Thyroid gland (tissue), 4 donors: ENCODE measurements around the gene MYOM3. TPM values are rescaled to one million over a fixed set of nuclear protein-coding genes. Genes with fewer than 3 reads are reported as not detected.

ENCODE experiments used
- DNase-seq, 2 donors: peaks; one replicate each; pipeline ENCODE4 v3.0.0-alpha.2; 2019
- H3K27ac ChIP-seq, 3 donors: fragments of 200-600 bp; sonication (generic); 1 replicate in 2 of 3; 2 replicates in 1 of 3; pipeline ENCODE4 v1.5.1; 2016 to 2019; ENCODE audit warnings: mild to moderate bottlenecking in 1 of 3, moderate library complexity in 1 of 3
- H3K27me3 ChIP-seq: fragments of 200-600 bp; sonication (generic); one replicate; pipeline ENCODE4 v1.5.1; 2019
- H3K36me3 ChIP-seq, 2 donors: fragments of 200-600 bp; sonication (generic); one replicate each; pipeline ENCODE4 v1.5.1; 2016 to 2019
- H3K4me1 ChIP-seq, 2 donors: fragments of 200-600 bp; sonication (generic); one replicate each; pipeline ENCODE4 v1.5.1; 2017 to 2019
- H3K4me3 ChIP-seq, 3 donors: fragments of 200-600 bp; sonication (generic); replicated peaks in 1 of 3; 1 replicate in 2 of 3; 2 replicates in 1 of 3; pipeline ENCODE4 v1.5.1; 2016; ENCODE audit warnings: mild to moderate bottlenecking in 1 of 3
- H3K9me3 ChIP-seq: fragments of 200-600 bp; sonication (generic); one replicate; pipeline ENCODE4 v1.5.1; 2017
- CTCF ChIP-seq, 6 experiments: fragments of 200-600 bp in 3 of 6; fragments of 450-650 bp in 3 of 6; sonication (generic) in 3 of 6; IDR thresholded peaks; one replicate each; pipeline ENCODE4 v1.5.1; 2016 to 2019; ENCODE audit warnings: antibody characterized with exemption in 6 of 6, mild to moderate bottlenecking in 2 of 6, inconsistent platforms in 1 of 6, moderate library complexity in 1 of 6
- POLR2A ChIP-seq, 2 donors: fragments of 450-650 bp; IDR thresholded peaks; one replicate each; pipeline ENCODE4 v1.6.1; 2017; ENCODE audit warnings: antibody characterized with exemption in 2 of 2, mild to moderate bottlenecking in 2 of 2, moderate library complexity in 1 of 2
- WGBS, 2 donors: methylation state at CpG; one replicate each; pipeline ENCODE4 v1.1.5; 2017; 5-methylcytosine and 5-hydroxymethylcytosine counted together
- intact Hi-C: fragments of 100-400 bp; cut with DNase I; formaldehyde crosslinking; loops from one replicate; pipeline ENCODE4 v1.15.1; 2023
- total RNA-seq, 4 donors: library from RNA; depleted of rRNA; stranded (reverse); fragments of >200 nt; gene quantifications; one replicate each; pipeline ENCODE4 v1.2.3, GENCODE V29; 2016

Gene MYOM3
- total RNA-seq, 4 donors from 2014 or later = 0.11 to 0.54 TPM; not detected in 2

GRCh38 chr1:24139222-24139489, 27.2 kb upstream of the MYOM3 start:
- H3K36me3 ChIP-seq = no peaks in the 10 kb centered on the region
- TF ChIP-seq CTCF (IDR thresholded peaks at IDR 0.05) (no peak), POLR2A (IDR thresholded peaks at IDR 0.05) (no peak)
- H3K4me1 ChIP-seq = peaks cover 1 to 19% of the 10 kb centered on the region in 2 donors
- H3K27me3 ChIP-seq = no peaks in the 10 kb centered on the region
- no peak overlapping the region for H3K27ac ChIP-seq
- WGBS, 2 donors = 75 to 85% methylated on average over 2 of the region's 2 CpGs
- no peaks in the 10 kb centered on the region for H3K9me3 ChIP-seq
- no peak for DNase-seq
- H3K4me3 ChIP-seq = no peak overlapping the region
- intact Hi-C loops = no loop called here

DNA sequence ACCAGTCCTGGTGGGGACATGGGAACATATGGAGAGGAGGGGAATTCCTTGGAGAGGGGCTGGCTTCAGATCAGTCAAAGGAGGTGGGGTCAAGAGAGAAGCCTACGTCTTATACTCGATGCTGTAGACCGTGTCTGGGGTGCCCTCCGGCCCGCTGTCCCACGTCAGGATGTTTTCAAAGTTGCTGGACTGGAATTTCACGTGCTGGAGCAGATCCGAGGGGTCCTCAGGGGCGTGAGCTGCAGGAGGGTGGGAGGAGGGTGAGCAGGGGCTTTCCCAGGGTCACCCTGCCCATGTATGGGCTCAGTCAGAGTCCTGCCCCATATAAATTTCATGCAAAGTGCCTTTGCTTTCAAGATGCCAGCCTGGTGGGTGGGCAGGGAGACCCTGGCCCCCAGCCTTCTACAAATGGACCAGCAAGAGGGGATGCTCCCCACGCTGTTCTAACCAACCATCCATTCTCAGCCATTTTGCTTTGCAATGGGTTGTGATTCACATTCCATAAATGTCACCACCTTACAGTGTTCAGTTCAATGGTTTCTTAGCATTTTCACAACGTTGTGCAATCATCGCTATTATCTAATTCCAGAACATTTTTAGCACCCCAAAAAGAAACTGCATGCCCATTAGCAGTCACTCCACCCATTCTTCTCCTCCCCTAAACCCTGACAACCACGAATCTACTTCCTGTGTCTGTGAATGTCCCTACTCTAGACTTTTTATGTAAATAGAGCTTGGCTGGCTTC, 26.7 kb upstream of the MYOM3 start:
- Histone ChIP-seq H3K9me3 (no peaks in the 10 kb centered on the region), H3K36me3 (no peaks in the 10 kb centered on the region), H3K27ac (no peak overlapping the region), H3K4me3 (no peak overlapping the region), H3K27me3 (no peaks in the 10 kb centered on the region), H3K4me1 (peaks cover 6 to 22% of the 10 kb centered on the region in 2 donors)
- WGBS, 2 donors = 51 to 56% methylated on average over 12 to 13 of the region's 13 CpGs
- DNase-seq = no peak
- no peak for TF ChIP-seq CTCF (IDR thresholded peaks at IDR 0.05)
- no peak for TF ChIP-seq POLR2A (IDR thresholded peaks at IDR 0.05)
- intact Hi-C loops = no loop called here

DNA sequence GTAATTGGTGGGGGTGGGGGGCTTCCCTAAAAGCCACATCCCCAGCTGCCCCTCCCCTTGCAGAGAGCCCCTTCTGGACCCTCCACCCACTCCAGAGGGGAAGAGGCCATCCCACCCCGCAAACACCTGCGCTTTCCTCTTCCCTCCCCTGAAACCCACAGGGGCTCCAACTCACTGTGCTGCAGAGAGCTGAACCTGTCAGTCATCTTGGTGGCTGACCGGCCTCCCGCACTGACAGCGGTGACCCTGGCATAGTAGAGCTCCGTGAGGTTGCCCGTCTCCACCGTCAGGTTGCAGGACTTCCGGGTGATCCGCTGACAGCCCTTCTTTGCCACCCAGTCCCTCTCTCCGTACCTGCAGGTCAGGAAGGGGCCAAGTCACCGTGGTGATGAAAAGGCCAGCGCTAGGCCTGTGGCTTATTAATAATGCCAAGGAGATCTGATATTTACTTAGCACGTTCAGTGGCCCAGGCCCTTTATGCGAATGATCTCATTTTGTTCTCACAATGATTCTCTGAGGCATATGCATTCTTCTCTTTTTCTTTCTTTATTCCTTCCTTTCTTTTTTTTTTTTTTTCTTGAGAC, 25.1 kb upstream of the MYOM3 start:
- WGBS, 2 donors = 88 to 91% methylated on average over 14 to 15 of the region's 15 CpGs
- H3K27me3 ChIP-seq = no peaks in the 10 kb centered on the region
- no peaks in the 10 kb centered on the region for H3K36me3 ChIP-seq
- TF ChIP-seq CTCF (IDR thresholded peaks at IDR 0.05) (no peak), POLR2A (IDR thresholded peaks at IDR 0.05) (no peak)
- intact Hi-C loops = no loop called here
- peaks cover 6 to 10% of the 10 kb centered on the region in 2 donors for H3K4me1 ChIP-seq
- no peak overlapping the region for H3K4me3 ChIP-seq
- DNase-seq = no peak
- no peak overlapping the region for H3K27ac ChIP-seq
- no peaks in the 10 kb centered on the region for H3K9me3 ChIP-seq

DNA sequence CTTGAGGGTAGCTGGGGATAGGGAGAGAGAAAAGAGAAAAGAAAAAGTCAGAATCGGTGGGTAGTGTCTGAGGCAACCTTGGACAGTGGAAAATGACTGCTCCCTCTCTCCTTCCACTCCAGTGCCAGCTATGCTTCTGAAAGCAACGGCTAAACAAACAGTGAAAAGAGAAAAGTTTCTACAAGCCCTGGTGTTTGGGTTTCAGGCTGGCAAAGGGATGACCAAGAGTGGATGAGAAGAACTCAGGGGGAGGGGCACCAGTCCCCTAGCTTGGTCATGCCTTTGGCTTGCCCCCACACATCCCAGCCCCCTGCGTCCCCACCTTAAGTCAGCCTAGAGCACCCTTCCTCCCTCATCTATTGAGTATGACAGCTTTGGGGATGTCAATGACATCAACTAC, 22.4 kb upstream of the MYOM3 start:
- 37 to 40% methylated on average over 3 of the region's 3 CpGs for WGBS, 2 donors
- DNase-seq = peak; percentile 57 to 63
- no peak overlapping the region for H3K4me3 ChIP-seq

More for the DNA sequence above, 22.4 kb upstream of the MYOM3 start:
- peak overlapping the region; percentile 53 to 72 (median 60) for H3K27ac ChIP-seq
- no peaks in the 10 kb centered on the region for H3K36me3 ChIP-seq
- H3K27me3 ChIP-seq = no peaks in the 10 kb centered on the region
- no peaks in the 10 kb centered on the region for H3K9me3 ChIP-seq
- TF ChIP-seq POLR2A (IDR thresholded peaks at IDR 0.05) (peak in 1 of 2 donors; percentile 21), CTCF (IDR thresholded peaks at IDR 0.05) (no peak)
- intact Hi-C loops = no loop called here
- peaks cover 6 to 11% of the 10 kb centered on the region in 2 donors for H3K4me1 ChIP-seq
